GM18511 (cell line): ENCODE results near the gene KY.

Source experiments
- ATAC-seq: cut with Tn5 transposase; IDR thresholded peaks from one replicate; pipeline ENCODE4 v1.9.1; 2021; ENCODE audit warnings: mild to moderate bottlenecking, moderate library complexity; ENCODE audit not compliant: unreplicated experiment

Gene KY

DNA sequence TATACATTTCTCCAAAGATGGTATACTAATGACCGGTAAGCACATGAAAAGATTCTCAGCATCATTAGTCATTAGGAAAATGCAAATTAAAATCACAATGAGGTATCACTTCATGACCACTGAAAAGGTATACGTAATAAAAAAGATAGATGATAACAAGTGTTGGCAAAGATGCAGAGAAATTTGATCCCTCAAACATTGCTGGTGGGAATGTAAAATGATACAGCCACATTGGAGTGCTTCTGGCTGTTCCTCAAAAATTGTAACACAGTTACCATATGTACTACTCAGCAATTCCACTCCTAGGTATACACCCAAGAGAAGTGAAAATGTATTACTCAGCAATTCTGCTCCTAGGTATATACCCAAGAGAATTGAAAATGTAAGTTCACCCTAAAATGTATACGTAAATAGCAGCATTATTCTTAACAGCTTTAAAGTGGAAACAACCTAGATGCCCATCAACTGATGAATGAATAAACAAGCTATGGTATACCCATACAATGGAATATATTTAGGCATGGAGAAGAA is 25.0 kb upstream of the KY start:
- no peak for ATAC-seq

DNA sequence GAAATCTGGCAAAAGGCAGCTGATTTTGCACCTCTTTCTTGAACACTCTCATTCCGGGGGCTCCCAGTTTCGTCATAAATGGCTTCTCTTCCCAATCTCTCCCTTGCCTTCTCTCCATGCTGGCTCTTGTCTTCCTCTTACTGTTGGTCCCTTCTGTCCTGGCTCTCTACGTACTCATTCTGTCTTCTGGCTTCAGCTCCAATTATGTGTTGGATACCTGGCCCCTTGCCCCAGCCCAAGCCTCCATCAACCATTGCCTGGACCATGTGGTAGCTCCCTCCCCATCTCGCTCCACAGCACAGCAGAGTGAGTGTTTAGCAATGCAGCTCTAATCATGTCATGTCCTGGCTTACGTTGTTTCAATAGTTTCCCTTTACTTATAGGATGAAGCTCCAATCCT is 21.7 kb upstream of the KY start:
- ATAC-seq: no peak

DNA sequence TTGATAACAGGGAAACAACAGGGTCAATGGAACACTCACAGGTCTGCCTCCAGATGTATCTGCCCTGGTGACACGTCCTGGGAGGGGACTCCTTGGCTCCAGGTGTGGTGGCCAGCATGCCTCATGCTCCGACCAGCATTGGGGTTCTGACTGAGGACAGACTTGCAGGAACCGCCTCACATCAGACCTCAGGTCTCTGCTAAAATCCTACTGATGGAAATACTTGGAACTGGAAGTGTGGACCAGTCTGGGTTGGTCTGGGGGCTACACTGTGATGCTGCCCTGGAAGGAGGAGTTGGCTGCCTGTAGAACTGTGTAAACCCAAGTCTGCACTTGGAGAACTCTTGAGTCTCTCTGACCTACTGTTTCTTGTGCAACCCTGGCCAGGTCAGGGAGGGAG is 17.1 kb upstream of the KY start:
- no peak for ATAC-seq

DNA sequence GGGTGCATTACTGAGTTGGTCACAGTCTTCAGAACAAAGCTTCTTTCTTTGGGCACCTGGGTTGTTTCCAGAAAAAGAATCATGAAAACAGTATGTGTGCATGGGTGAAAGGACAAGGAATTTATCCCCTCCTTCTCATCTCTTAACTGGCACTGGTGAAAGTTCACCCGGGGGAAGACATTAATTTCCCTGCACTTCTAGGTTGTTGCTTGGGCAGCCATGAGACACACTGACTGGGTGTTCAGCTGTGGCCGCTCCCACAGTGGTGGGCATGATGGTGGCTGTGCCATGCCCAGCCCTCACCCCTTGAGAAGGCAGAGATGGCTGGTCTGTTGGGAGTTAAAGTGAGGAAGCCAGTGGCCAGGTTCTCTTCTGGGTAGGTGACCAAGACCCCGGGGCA is 16.6 kb upstream of the KY start:
- no peak for ATAC-seq

DNA sequence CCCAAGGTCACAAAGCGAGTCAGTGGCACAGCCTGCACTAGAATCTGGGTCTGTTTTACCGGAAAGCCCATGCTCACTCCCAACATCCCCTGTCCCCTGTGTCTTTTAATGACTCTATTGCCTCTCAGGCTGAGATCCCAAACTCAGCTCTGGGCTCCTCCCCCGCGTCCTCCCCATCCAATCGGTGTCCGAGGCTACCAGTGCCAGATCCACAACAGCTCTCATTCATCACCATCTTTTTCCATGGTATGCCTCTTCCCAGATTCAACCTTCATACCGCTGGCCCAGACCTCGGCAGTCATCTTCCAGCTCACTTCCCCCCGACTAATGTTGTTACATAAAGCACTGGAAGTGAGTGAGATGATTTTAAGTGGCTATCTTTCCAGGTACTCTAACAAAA is 16.1 kb upstream of the KY start:
- no peak for ATAC-seq

DNA sequence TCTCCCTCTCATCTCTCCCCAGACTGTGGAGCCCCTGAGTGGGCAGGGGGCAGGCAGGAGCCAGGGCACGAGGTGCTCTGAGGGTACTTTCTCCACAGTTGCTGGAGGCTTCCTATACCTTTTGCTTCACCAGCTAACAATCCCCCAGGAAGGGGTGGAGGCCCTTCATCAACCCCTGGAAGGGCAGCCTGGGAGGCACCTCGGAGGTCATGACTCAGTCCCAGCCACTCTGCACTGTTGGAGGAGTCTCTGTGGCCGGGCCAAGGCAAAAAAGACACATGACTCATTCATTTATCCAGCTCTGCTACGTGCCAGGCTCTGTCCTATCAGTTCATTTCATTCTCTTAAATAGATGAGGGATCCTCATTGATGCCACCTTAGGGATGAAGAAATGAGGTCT is 15.6 kb upstream of the KY start:
- no peak for ATAC-seq

DNA sequence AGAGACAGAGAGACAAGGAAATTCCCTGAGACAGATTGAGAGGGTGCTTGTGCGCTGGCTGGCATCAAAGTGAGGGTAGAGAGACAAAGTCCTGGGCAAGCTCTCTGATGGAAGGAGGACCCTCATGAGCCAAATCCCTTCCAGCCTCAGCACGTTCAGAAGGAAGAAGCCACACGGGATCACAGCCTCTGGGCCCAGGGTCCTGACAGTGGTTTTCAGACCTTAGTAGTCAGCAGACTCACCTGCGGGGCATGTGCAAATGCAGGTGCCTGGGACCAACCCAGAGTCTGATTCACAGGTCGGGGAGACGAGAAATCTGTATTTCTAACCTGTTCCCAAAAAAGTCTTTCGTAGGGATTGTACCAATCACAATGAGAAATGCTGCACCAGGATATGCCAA is 15.2 kb upstream of the KY start:
- ATAC-seq: no peak

DNA sequence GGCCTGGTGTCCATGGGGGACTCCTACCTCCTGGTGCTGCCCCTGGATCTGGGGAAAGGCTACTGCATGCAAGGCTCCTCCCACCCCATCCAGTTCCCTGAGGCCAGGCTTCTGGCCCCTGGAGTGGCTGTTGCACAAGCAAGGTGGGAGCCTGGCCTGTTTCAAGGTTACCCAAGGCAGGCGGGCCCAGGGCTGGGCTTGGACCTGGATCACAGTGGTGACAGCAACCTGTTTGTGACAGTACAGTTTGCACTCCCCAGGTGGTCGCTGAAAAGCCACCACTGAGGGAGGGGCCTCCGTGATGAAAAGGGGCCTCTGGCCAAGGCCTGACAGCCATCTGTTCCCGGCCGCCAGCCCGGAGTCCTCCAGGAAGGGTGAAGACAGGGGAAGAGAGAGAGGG is 14.4 kb upstream of the KY start:
- ATAC-seq: no peak

DNA sequence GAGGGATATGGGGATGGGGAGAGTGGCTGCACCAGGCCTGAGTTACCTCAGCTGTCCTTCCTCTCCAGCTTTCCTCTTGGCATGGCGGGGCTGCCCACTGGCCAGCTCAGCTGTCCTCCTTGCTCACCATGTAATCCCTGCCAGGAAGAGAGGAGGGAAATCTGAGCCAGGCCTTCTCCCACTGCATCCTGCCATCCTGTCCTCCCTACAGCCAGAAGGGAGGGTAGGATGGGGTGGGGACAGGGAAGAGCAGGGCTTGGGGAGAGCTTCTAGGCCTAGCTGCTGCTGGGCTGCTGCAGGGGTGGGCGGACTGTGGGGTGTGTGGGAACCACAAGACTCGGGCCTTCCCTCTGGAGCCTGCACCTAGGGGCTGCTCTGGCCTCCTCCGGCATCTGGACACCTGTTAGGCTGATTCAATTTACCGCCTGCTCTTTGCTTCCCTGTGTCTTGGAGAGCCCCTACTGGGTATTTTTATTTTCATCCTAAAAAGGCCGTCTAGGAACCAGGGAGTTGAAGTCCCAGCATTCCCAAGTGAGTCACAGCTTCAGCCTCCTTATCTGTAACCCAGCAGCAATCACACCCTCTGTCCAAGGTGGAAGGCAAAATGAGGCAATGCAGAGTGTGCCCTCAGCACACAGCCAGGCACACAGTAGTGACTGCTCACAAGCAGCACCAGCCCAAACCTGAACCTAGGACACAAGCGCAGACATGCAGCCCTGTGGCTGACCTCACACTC is 13.1 kb upstream of the KY start:
- no peak for ATAC-seq

DNA sequence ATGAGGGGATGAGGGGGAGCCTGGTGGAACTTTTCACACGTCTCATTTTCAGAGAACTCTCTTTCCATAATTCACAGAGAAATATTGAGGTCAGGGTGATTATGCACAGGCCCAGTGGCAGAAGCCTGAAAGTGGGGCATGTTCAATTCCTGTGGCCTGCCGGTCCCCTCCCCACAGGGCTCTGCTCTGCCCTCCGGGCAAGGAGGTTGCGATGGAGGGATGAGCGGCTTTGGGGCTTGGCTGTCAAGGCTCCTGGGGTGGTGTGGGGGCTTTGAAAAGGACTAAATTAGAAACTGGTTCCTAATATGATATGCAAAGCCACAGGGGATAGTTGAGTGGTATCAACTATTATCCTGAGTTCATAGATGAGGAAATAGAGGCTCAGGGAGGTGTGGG is 9.2 kb upstream of the KY start:
- no peak for ATAC-seq

DNA sequence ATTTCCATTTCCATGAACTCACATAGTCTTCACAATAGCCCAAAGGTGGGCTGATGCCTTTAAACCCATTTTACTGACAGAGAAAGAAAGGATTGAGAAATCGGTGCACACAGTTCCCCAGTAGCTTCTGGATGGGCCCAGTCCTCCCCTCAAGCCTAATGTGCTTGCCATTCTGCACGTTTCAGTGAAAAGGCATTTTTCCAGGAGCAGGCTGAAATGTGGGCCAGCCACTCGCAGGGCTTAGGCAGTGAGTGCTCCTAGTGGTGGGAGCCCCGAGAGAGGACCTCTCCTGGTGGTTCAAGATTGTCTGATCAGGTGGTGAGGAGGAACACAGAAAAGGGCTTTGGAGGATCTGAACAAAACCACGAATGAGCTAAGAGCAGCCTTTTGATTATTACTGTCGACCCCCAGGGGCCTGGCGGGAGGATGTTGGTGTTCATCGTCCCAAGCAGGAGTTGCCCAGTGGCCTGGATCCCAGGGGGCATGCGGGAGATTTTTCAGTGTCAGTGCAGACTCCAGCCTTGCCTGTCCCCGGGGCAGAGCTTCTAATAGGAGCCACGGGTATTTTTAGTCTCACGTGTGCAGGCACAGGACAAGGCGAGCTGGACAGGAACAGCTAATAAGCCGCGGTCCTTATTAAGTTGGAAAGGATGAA is 8.7 kb upstream of the KY start:
- ATAC-seq: no peak

DNA sequence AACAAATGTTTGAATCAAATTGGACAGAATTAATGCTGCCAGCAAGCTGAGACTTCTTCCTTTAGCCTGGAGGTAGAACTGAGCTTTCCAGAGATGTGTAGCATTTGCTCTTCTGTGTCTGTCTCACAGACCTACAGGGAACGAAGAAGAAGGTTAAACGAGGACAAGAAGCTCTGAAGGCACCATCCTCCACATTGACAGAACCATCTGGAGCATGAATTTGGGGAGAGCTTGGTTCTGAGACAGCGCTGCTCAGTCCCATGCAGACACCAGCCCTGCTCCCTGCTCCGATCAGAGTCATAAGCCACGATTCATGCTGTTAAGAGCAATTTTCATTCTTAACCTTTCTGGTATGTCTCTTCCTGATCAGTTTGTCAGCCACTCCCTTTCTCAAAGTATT is 7.7 kb upstream of the KY start:
- ATAC-seq: no peak

DNA sequence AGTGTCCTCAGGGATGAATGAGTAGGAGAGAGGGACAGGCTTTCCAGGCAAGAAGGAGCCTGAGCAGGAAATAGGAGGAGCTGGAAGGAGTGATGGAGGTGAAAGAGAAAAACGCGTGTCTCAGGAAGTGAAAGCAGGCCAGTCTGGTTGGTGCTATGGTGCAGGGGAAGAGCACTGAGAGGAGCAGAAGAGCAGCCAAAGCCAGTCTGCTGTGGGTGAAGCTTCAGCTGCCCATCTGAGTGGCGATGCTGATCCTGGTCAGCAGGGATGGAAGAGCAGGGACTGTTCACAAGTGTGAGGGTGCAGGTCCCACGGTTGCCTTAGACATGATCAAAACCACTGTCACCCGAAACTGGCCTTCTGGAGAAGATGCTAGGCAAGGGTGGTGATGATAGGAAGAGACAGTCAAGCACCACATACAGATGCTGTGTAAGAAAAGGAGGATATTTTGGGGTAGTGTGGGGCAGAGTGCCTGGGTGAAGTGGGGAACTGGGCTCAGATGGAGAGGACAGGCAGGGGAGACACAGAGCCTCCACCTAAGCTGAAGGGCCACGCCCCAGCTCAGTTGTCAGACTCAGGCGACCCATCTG is 5.5 kb upstream of the KY start:
- ATAC-seq: no peak

DNA sequence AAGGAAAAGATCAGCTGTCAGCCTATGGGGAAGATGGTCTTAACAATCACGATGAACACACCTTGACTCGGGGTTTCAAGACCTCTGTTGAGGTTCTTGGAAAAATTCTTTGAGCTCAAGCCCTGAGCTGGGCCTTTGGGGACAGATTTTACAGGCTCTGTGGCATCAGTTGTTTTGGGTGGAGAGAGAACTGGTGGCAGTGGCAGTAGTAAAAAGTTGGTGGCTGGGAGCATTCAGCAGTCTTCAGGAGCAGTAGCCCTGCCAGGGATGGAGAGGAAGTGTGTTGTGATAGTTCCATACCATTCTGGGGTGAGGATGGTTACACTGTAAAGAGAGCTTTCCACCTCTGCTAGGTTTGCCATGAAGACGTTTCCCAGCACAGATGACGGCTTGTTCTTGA is 4.9 kb upstream of the KY start:
- ATAC-seq: no peak

DNA sequence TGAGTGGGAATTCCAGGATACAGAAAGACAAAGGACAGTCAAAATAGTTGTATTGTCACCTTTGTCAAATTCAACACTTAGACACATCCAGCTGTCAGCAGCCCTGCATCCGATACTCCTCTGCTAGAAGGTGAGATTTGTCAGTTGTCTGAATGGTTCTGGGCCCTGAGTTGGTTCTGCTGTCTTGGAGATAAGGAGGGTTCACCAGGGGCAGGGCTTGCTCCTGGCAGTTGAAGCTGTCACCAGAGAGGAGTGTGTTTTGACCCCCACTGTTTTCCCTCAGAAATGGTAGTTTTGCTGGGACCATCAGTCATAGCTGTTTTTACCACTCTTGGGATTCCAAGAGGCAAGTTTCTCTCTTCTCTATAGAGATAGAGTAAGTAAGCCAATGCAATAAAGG is 3.2 kb upstream of the KY start:
- ATAC-seq: no peak

DNA sequence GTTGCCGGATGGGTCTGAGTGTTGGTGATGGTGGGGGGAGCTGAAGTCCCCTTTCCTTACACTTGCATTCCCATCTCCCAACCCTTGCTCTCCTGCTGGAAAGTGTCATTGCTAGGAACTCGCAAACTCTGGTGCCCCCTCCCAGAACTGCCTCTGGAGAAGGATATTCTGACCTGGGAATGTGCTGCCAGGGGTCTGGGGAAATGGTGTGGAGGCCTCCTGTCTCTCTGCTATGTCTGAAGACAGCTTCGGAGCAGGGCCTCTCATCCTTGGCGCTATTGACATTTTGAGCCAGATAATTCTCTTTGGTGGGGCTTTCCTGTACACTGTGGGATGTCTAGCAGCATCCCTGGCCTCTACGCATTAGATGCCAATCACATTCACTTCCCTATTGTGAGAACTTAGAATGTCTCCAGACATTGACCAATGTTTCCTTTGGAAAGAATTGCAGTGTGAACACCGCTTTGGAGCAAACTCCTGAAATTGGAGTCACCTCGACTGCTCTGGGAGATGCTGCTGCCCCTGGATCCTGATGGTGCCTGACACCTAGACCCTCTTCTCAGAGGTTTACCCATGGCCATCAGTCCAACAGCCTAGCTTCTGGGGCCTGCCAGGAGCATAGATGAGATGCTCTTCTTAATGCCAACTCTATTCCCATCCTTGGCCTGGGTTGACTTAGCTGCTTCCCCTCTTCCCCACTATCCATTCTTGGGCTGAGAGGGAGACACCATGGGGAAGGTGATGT is 2.2 kb upstream of the KY start:
- no peak for ATAC-seq

DNA sequence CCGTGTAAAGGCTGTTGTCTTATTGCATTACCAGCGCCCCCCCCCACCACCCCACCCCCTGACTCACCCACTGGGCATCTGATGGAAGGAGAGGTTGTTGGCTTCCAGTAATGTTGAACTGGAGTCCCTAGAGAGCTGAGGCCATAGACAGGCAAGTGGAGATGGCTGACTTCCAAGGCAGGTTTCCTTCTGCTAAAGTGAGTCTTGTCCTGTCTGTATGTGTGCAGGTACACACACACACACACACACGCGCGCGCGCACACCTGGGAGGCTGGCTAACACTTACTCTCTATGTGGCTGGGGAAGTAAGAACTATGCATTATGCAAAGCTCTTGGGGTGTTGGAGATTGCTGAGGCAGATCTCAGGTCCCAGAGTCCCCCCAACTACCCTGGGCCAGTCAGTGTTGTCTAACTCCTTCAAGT is 1.6 kb upstream of the KY start:
- ATAC-seq: no peak

DNA sequence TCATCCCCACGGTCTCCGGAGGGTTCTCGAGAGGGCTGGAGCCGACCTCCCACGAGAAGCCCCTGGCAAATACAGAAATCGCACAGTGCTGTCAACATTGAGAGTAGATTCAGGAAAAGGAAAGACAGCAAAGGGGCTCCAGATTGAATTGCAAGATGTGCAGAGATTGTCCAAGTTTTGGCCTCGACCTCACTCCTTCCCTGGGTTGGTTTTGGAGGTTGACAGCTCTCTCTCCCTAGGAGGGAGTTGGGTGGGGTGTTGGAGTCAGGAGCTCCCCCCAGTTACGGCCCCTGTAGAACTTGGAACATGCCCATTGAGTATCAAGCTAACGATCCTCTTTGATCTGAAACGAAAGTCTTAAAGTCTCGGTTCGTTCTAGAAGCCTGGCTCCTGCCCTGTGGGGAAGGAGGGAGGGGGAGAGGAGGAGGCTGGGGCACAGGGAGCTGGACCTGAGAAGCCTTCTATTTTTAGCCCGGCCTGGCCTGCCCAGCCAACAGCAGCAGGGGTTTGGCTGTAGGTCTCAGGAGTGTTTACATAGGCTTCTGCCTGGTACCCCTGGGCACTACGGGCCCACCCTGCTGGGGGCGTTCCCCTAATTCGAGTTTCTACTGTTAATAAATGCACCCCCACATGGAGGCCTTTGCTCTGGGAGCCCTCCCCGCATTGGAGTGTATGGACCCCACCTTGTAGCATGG is 672 bp upstream of the KY start:
- no peak for ATAC-seq

DNA sequence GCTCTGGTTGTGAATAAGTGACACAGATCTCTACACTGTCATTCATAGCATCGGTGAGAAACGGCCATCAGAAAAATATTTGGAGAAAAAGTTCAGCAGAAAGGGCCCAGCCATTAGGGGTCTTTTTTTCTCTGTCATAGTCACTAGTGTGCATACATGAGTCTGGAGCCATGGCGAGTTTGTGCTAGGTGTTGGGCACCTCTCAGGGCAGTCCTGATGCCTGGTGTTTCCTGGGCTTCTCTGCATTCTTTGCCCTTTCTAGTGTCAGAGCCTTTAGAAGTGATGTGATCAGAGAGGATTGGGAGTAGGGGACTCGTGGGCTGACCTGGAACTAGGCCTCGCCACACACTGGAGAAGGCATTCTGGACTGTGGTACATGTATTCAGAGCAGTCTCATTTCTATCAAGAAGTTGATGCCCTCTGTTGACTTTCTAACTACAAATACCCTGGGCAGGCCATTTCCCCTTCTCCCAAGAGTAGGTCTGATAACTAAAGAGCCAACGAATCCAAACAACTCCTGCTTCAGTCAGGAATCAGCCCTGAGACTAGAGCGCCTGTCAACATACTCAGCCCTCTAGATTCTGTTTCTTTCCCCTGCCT is 1.6 kb downstream of the KY start:
- no peak for ATAC-seq

DNA sequence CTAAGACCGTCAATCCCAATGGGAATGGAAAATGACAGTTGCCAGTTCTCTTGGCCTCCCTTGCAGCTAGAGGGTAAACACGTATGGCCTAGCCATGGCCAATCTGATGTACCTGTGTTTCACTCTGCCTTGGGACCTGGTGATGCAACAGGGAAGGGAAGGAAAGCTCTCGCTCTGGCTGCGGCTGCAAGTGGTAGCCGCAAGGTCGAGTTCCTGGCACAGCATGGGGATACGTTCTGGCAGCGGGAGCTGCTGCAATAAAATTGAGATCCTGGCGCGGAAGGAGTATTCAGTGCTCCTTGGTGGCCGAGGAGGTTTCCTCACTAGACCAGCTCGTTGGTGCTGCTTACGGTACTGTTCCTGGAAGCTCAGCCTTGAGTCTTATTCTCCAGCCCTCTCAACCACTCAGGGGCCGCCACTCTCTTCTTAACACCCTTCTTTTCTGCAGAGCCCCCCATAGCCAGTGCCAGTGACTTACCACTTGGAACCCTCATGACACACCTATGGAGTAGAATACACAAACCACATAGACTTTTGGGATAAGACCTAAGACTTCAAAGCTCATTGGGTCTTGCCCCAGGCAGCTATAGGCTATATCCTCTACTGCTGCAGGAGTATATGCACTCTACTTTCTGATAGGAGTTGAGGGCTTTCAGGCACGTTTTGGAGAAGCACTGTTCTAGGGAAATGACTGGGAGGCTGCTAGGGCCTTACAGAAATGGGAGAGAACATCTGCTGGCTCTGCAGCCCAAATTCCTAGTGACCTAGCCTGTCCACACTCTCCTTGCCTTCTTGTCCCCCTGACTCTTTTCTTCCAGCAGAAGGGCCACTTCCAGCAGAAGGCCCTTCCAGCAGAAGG is 2.7 kb downstream of the KY start:
- no peak for ATAC-seq
